Measurements from ENCODE around the gene AARSD1. TPM values are rescaled to one million over a fixed set of nuclear protein-coding genes. Genes with fewer than 3 reads are reported as not detected.

The AARSD1 gene
- total and polyA plus RNA-seq, 2 experiments from 2014 or later = 25.7 to 74.4 TPM

- Histone ChIP-seq H2AFZ (no peak overlapping the region), H3K27me3 (ENCODE audit: insufficient read depth) (no peaks in the 10 kb centered on the region), H3K36me3 (ENCODE audit: insufficient read depth) (peaks cover 6% of the 10 kb centered on the region; the same call in 1 of the 2 replicates), H4K20me1 (replicated peaks; ENCODE audit: insufficient read depth) (no peaks in the 10 kb centered on the region), H3K79me2 (replicated peaks; ENCODE audit: insufficient read depth) (no peaks in the 10 kb centered on the region), H3K9me2 (ENCODE audit: insufficient read depth) (no peaks in the 10 kb centered on the region), H3F3A (replicated peaks; ENCODE audit: low read depth) (no peaks in the 10 kb centered on the region), H3K4me3 (no peak overlapping the region), H3K4me1 (ENCODE audit: insufficient read depth) (peaks cover 12% of the 10 kb centered on the region), H3K4me2 (no peak overlapping the region), H3K27ac (ENCODE audit: low read depth) (no peak overlapping the region)
- TF ChIP-seq ZNF331 (CRISPR knock-in tag; IDR thresholded peaks at IDR 0.05; ENCODE audit: low read depth) (no peak), CTCF (conservative IDR thresholded peaks at IDR 0.05; ENCODE audit: low read depth in 2 of 2) (no peak), REST (IDR thresholded peaks at IDR 0.05; ENCODE audit: unreplicated experiment) (no peak)
- H3K27me3 Mint-ChIP-seq (ENCODE audit: insufficient read depth, low read depth, poor library complexity) = peaks cover 5% of the 10 kb centered on the region
- no peak for DNase-seq (ENCODE audit: low spot score)
- no peaks in the 10 kb centered on the region for H3K9me3 Mint-ChIP-seq
- H3K36me3 Mint-ChIP-seq (ENCODE audit: low read depth) = peaks cover 26% of the 10 kb centered on the region
- peaks cover 35% of the 10 kb centered on the region for H3K4me1 Mint-ChIP-seq
- peak overlapping the region; percentile 67; the same call in 1 of the 2 replicates for H3K27ac Mint-ChIP-seq
- H3K4me3 Mint-ChIP-seq = no peak overlapping the region
- ATAC-seq = no peak
Observed at GRCh38 chr17:43011728-43012472, 47.6 kb upstream of the AARSD1 start.

- no peaks in the 10 kb centered on the region for H3K9me3 Mint-ChIP-seq
- ATAC-seq = no peak
- TF ChIP-seq REST (IDR thresholded peaks at IDR 0.05; ENCODE audit: unreplicated experiment) (no peak), ZNF114 (CRISPR knock-in tag; IDR thresholded peaks at IDR 0.05) (no peak), POLR2AphosphoS5 (IDR thresholded peaks at IDR 0.05; ENCODE audit: low read depth) (no peak), EZH2phosphoT487 (IDR thresholded peaks at IDR 0.05; ENCODE audit: unreplicated experiment) (no peak), JUNB (IDR thresholded peaks at IDR 0.05; ENCODE audit: unreplicated experiment) (no peak), ETS1 (IDR thresholded peaks at IDR 0.05) (no peak), ZNF331 (CRISPR knock-in tag; IDR thresholded peaks at IDR 0.05; ENCODE audit: low read depth) (no peak), CREB1 (CRISPR knock-in tag; IDR thresholded peaks at IDR 0.05; ENCODE audit: low read depth) (no peak), STAT1 (IDR thresholded peaks at IDR 0.05; ENCODE audit: unreplicated experiment) (no peak)
Observed at GRCh38 chr17:43010667-43011308, 46.5 kb upstream of the AARSD1 start.

More at GRCh38 chr17:43010667-43011308, 46.5 kb upstream of the AARSD1 start:
- peaks cover 15% of the 10 kb centered on the region for H3K36me3 Mint-ChIP-seq (ENCODE audit: low read depth)
- H3K4me2 ChIP-seq = no peak overlapping the region
- no peak overlapping the region for H3K27ac Mint-ChIP-seq
- H3K27me3 Mint-ChIP-seq (ENCODE audit: insufficient read depth, low read depth, poor library complexity) = peaks cover 8% of the 10 kb centered on the region
- no peak for DNase-seq (ENCODE audit: low spot score)
- peaks cover 19% of the 10 kb centered on the region for H3K4me1 ChIP-seq (ENCODE audit: insufficient read depth)
- H3K4me1 Mint-ChIP-seq = peaks cover 34% of the 10 kb centered on the region
- no peak overlapping the region for H3K27ac ChIP-seq (ENCODE audit: low read depth)
- H2AFZ ChIP-seq = no peak overlapping the region
- no peak overlapping the region for H3K4me3 Mint-ChIP-seq
- no peaks in the 10 kb centered on the region for H3K9me2 ChIP-seq (ENCODE audit: insufficient read depth)
- peaks cover 5% of the 10 kb centered on the region for H3F3A ChIP-seq (replicated peaks; ENCODE audit: low read depth)
- no peaks in the 10 kb centered on the region for H3K36me3 ChIP-seq (ENCODE audit: insufficient read depth)
- no peak overlapping the region for H3K4me3 ChIP-seq
- no peaks in the 10 kb centered on the region for H3K27me3 ChIP-seq (ENCODE audit: insufficient read depth)
- H4K20me1 ChIP-seq (replicated peaks; ENCODE audit: insufficient read depth) = no peaks in the 10 kb centered on the region
- no peaks in the 10 kb centered on the region for H3K79me2 ChIP-seq (replicated peaks; ENCODE audit: insufficient read depth)

All from GM23338 (cell line).